NCI-H128 (cell line): Measurements from ENCODE around the gene YIPF1.
A peak's percentile ranks its signal among the peaks of the same experiment; 100 is the strongest.

Experiments used
- DNase-seq: peaks from one replicate; lab custom pipeline; 2025; ENCODE audit not compliant: unreplicated experiment; lab: John Stamatoyannopoulos, UW

Gene YIPF1

DNA sequence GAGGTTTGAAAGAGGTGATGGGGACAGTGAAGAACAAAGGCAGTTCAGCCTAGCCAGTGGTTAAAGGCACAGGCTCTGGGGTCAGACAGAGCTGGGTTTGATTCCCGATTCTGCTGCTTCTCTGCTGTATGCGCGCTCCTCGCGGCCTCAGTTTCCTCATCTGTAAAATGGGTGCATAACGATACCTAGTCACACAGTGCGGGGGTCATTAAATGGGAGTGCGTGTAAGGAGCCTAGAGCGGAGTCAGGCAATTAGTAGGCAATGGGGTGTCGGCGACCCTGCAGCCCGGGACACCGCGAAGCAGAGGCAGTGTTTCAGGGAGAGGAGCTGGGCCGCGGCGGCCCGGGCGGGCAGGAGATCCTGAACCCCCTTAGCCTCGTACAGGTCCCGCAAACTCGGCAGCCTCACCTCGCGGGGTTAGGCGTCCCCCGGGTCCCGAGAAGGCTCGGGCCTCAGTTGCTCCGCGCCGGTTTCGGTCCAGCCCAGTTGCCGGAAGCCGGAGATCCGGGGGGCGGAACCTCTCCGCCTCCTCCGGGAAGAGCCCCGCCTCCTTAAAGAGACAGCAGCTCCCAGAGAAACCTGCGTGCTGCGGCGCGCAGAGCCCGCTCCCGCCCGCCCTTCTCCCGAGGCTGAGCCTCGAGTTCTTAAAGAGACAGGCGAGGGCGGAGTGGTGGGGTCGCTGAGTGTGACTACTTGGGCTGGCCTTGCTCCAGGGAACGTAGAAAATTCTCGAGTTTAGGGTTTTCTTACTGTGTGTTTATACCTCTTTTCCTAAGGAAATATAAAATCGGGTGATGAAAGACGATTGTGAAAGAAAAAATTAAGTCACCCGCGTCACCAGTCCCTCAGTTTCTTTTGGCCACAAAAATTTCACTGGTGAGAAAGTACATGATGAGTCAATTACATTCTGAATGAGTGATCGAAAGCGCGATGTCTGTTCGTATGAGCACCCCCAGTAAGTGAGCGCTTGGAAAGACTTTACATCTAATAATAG, at the start of gene YIPF1:
YIPF1 (minus strand) TSS at position 494 of the 995 bp plus-strand sequence. CDS start 860 bp downstream, outside the sequence.
- peak; percentile 75 for DNase-seq

DNA sequence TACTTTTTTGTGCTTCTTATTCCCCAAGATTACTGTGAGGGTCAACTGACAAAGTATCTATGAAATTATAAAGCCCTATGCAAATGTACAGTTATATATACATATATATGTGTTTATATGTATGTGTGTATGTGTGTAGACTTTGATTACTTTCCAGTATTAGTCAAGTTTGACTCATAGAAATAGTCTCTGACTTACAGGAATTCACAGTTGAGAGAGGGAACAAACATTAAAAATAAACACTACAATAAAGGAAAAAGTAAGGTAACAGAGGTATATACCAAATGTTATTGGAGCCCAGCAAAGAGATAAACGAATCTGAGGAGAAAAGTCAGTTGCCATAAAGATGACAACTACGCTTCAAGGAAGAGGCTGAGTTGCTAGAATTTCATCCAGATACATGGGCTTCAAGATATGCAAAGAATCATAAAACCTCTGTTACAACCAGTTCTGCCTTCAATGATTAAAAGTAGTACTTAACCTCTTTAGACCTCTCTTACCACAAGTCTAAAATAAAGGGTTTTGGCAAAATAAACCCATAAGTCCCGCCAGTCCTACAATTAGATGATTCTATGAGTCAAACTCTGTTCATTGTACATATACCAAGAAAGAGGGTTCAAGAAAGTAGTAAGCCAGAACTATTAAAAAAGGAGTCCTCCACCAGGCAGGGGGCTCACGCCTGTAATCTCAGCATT, 48.7 kb upstream of the YIPF1 start:
- DNase-seq, result no peak

DNA sequence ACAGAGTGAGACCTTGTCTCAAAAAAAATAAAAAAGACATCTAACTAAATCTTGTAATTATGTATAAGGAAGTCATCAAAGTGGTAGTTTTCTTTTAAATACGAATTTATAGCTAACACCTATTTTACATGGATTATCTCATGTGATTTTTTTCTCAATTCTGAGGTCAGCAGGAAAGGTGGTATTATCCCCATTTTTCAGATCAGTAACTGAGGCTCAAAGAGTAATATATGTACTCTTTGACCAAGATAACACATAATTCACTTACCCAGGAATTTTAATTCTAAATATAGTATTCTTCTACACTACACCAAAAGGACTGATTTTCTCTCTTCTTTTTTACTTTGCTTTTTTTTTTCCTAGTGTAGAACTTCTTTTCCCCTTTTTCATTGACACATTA, 46.8 kb upstream of the YIPF1 start:
- no peak for DNase-seq

DNA sequence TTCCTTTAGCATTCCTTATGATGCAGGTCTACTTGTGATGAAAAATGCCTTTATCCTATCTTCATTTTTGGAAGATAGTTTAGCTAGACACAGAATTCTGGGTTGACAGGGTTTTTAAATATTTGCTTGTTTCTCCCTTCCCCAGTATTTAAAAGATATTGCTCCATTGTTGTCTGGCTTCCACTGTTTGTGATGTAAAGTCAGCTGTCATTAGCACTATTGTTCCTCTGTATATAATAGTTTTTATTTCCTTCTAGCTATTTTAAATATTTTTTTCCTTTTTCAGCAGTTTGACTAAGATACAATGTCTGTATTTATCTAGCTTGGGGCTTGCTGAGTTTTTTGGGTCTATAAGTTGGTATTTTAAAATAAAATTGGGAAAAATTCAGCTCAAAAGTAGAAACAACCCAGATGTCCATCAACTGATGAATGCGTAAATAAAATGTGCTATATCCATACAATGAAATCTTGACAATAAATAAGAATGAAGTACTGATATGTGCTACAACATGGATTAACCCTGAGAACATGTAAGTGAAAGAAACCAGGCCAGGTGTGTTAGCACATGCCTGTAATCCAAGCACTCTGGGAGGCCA, 44.7 kb upstream of the YIPF1 start:
- DNase-seq, result no peak

DNA sequence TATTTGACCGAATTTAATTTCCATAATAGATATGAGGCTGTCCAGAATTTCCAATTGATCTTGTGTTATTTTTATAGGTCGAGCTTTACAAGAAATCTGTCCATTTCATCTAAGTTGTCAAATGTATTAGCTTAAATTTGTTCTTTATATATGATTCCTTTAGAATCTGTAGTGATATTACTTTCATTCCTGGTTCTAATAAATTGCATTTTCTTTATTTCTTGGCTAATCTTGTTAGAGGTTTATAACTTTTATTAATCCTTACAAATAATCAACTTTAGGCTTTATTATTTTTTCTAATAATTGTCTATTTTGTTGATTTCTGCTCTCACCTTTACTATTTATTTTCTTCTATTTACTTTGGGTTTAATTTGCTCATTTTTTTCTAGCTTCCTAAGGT, 41.9 kb upstream of the YIPF1 start:
- no peak for DNase-seq

DNA sequence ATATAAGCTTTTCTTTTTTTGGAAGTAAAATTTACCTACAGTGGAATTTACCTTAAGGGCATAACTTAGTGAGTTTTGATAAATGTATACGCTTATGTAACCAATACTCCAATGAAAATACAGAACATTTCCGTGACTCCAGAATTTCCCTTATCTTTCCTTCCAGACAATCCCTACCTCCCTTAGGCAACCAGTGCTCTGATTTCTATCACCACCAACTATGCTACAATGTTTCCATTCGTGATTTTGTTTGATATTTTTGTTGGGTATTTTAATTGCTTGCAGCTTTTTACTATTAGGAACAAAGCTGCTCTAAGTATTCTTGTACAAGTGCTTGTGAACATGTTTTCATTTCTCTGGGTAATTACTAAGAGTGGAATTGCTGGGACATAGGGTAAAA, 41.3 kb upstream of the YIPF1 start:
- DNase-seq, result no peak

DNA sequence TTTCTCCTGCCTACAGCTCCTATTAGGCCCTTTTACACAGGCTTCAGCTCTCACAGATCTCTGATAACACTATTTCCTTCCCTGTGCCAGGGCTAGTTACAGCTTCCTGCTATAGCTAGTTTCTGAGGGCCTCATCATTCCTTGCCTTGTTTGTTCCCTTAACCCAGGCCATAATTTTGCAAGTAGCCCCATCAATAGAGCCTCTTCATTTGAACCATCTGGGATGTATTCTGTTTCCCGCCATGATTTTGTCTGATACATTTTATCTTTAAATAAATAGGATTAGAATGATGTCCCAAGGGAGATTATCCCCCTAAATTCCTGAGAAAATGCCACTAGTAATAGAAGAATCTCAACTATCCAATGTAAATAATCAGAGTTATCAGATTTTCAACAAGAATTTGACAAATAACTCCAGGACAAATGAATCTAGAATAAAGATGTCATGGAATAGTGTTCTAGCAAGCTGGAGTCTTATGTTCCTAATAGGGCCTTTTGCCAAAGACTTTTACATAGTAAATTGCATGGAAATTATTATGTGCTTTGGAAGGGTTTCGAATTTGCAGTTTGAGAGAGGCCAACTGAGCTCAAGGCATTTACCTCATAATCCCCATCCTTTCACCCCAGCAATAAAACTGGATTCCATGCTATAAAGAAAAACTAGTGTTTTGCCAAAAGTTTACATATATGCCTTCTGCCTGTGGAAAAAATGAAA, 39.8 kb upstream of the YIPF1 start:
- no peak for DNase-seq

DNA sequence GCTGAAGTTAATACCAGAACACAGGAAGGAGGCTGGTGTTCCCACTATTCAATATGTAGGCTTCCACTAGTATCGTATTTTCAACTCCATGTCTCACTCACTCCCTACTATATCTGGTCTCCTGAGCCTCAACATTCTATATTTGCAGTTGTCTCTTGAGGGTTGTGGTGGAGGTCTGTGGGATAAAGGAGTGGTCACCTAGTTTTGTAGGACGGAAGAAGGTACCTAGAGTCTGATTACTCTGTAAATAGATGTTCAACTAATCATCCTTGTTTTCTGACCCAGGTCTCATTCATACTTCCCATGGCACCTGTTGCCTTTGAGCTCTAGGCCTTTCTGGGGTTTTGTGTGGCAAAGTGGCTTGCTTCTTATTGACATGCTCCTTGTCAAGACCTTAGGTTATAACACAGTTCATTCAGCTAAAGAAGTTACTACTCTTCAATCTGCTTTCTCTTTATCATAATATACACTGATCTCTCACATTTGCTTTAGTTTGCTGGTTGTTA, 37.8 kb upstream of the YIPF1 start:
- DNase-seq, result no peak

DNA sequence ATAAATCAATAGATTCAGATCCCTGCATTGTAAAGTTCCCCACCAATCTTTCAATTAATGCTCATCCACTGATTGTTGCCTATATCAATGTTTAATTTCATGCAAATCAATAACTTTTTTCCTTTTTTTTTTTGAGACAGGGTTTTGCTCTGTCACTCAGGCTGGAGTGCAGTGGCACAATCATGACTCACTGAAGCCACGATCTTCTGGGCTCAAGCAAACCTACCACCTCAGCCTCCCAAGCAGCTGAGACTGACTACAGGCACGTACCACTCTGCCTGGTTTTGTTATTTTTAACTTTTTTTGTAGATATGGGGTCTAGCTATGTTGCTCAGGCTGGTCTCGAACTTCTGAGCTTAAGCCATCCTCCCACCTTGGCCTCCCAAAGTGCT, 30.1 kb upstream of the YIPF1 start:
- DNase-seq, result no peak

DNA sequence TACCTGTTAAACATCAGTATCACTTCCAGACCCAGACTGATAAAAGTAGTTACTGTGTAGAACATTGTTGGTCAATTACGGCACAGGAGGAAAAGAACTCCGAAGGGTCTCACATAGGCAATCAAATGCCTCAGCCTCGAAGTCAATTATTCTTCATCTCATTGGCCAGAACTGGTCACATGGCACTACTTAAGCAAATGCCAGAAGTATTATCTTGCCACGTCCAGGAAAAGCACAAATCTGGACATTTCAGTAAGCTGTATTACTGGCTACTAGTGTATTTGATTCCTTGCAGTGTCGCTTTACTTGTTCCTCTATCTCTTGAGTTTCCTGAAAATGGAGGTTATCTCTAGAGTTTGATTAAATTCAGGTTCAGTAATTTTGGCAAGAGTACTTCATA, 28.7 kb upstream of the YIPF1 start:
- no peak for DNase-seq

DNA sequence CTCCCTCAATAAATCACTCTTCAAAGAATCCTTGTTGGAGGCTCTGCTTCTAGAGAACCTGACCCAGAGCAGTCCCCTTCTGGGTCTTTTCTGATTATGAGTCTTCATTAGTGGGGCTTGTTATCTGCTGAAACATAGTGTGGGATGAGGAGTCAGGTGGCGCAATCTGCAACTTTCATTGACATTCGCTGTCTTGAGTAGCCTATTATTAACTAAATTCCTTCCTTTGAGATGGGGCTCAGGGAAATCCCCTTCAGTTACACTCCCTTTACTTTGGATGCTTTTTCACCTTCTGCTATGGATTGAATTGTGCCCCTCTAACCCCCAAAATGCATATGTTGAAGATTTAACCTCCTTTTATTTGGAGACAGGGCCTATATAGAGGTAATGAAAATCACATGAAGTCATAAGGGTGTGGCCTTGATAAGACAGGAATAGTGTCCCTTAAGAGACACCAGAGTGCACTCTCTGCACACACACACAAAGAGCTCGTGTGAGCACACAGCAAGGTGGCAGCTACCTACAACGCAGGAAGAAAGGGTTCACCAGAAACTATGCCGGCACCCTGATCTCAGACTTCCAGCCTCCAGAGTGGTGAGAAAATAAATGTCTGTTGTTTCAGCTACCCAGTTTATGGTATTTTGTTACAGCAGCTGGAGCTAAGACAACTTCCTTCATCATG, 23.9 kb upstream of the YIPF1 start:
- DNase-seq, result no peak

DNA sequence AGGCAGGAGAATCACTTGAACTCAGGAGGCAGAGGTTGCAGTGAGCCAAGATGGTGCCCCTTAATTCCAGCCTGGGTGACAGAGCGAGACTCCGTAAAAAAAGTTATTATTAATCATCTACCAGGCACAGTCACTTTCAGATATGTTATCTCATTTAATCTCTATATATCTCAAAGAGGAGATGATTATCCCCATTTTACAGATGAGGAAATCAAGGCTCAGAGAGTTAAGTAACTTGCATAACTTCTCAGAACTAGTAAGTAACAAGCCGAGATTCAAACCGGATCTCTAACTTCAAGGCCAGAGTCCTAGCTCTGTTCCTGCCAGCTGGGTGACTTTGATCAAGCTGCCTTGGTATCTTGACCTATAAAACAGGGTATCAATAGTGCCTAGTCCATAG, 21.8 kb upstream of the YIPF1 start:
- DNase-seq, result no peak

DNA sequence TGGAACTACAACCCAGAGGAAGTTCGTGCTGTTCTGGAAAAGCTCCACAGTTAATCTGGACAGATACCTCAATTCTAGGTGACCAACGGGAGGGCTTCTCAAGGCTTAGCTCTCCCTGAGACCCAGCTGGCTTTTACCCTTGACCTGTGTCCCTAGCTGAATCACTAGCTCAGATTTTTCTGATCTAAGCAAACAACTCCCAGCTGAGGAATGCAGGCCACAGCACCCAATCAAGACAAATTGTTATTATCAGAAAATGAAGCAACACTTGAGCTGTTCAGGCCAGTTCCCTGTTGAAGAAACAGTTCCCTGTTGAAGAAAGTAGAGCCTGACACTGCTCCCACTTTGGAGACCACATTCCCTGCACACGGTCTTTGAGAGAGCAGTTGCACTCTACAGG, 20.3 kb upstream of the YIPF1 start:
- DNase-seq, result no peak

DNA sequence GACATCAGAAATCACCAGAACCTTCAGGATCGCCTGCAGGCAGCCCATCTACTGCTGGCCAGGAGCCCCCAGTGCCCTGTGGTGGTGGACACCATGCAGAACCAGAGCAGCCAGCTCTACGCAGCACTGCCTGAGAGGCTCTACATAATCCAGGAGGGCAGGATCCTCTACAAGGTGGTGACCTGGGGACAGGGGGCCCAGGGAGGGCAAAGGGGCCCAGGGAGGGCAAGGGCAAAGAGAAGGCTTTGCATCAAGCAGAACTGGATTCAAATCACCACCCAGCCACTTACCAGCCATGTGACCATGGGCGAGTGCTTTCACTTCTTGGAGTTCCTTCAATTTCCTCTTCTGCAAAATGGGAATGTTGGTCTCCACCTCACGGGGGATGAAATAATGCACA, 16.5 kb upstream of the YIPF1 start:
- DNase-seq, result no peak

DNA sequence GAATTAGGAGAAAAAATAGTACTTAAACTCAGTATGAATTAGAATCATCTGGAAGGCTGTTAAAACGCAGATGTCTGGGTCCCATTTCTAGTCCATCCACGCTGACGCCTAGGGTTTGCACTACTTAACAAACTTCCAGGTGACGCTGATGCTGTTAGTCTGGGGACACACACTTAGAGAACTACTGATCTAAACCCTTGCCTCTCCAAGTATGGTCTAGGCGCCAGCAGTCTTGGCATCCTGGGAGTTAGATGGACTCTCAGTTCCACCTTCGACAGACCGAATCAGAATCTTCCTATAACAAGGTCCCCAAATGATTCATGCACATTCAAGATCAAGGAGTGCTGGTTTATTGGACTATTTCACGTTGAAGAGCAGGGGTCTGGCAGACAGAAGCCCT, 15.9 kb upstream of the YIPF1 start:
- DNase-seq, result no peak

DNA sequence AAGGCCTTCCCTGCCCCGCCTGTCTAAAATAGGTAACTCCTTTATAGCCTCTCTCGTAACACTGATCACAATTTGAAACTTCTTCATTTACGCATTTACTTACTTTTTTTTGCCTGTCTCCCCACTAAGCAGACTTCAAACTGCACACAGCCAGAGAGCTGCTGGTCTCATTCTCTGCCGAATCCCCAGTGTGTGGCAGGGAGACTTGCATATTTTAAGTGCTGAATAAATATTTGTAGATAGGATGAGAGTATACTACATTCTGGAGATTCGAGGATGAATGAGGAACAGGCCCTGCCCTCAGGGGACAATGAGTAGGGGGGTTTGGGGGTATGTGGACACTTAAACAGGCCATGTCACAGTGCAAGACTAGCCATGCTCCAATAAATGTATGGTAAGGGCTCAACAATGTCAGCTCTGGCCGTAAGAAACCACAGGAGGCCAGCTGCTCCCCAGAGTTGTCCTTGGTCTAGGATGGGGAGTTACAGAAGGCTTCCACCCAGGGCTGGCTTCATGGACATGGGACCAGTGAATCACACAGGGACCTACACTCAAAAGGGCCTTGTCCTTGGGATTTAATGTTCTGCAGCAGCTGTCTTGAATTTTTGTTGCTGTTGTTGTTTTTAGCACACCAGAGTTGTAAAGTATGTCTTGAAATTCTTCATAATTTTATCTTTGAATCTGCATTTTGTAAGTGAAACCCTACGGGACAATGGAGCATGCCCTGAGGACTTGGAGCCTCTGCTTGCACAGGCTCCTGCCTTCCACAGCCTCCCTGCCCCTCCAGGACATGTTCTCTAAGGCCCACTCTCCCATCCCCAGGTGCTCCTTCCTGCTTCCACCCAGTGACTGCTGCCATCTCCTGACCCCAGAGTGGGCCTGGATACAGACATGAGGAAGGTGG, 12.9 kb upstream of the YIPF1 start:
- DNase-seq, result no peak

DNA sequence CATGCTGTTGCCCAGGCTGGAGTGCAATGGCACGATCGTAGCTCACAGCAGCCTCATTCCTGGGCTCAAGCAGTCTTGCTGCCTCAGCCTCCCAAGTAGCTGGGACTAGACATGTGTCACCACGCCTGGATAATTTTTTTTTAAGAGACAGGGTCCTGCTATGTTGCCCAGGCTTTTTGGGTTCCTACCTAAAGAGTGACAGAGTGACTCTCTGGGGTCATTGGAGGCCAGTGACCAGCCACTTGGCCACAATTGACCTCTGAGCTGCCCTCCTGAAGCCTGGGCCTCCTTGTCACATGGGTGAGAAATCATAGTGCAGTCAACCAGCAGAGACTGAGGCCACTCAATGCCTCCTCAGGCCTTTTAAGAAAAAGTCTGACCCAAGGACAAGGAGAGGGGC, 10.1 kb upstream of the YIPF1 start:
- DNase-seq, result no peak

DNA sequence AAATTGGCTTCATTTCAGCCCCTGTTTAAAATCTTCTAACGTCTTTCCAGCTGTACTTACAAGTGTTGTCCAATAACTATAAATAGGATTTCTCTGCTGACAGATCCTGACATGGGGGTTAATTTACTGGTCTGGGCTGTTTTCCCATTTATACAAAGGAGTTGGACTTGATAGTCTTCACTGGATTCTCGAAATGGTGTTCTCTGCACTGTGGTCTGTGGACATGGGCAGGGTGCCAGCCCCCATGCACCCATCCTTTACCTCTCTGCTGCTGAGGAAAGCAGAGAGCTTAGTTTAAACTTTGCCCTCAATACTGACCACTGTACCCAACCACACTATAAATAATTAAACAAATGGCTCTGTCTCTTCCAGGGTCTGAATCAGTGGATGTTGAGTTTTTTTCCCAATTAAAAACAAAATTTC, 9.6 kb upstream of the YIPF1 start:
- DNase-seq, result no peak

DNA sequence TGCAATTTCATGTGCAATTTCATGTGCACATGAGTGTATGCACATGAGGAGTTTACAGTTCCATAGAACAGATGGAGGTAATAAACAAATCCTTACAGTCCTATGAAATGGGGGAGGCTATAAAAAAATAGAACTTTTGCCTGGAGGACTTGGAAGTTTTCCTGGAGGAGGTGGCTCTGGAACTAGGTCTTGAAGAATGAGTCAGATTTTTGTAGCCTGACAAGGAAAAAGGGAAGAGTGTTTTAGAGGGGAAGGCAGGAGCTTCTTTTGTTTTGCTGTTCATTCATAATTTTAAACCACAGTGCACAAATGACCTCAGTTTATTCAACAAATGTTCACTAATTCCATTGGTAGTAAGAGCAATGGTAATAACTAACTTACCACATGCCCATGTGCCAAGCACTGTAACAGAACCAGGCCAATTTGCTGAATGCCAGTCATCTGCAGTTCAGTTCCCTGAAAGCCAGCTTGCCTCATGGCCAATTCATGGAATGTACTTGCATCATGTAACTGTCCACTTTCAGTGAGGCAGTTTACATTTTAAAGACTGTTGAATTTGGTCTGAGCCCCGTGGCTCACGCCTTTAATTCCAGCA, 7.1 kb upstream of the YIPF1 start:
- no peak for DNase-seq
